Glomerular visceral epithelial cell (primary cell): Measurements from ENCODE around the gene ITPKB.
A peak's percentile ranks its signal among the peaks of the same experiment; 100 is the strongest.

Experiments used
- DNase-seq: peaks from one replicate; pipeline ENCODE4 v3.0.0-alpha.2; 2016; ENCODE audit errors: extremely low spot score

Gene ITPKB

DNA sequence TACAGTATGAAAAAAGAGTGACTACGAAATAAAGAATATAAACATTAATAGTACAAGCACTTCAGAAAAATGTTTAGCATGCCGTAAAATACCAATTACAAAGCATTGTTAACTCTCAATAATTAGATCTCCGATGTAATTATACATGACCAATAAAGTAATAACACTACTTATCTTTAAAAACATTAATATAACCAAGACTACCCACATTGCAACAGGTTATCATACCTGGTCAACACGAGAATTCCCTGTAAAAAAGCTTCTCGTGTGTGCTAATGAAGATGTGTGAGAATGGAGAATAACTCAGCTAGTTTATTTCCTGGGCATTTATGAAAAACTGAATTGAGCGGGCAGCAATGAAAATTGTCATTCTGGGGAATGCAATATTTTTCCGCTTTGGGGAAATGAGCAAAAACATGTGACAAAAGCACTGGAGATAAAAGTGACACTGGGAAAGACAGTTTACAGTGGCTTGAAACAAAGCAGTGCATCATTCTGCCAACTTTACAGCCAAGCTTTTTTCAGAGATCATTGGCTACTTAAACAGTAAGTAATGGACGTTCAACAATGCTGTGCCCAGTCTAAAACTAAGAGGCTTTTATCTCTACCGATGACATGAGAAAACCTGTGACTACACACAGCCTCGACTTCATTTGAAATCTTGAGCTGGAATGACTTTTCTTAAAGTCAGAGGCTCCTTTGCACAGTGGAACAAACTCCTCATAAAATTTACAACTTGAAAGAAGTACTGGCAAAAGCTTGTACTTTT, 34.7 kb downstream of the ITPKB start:
- no peak for DNase-seq

DNA sequence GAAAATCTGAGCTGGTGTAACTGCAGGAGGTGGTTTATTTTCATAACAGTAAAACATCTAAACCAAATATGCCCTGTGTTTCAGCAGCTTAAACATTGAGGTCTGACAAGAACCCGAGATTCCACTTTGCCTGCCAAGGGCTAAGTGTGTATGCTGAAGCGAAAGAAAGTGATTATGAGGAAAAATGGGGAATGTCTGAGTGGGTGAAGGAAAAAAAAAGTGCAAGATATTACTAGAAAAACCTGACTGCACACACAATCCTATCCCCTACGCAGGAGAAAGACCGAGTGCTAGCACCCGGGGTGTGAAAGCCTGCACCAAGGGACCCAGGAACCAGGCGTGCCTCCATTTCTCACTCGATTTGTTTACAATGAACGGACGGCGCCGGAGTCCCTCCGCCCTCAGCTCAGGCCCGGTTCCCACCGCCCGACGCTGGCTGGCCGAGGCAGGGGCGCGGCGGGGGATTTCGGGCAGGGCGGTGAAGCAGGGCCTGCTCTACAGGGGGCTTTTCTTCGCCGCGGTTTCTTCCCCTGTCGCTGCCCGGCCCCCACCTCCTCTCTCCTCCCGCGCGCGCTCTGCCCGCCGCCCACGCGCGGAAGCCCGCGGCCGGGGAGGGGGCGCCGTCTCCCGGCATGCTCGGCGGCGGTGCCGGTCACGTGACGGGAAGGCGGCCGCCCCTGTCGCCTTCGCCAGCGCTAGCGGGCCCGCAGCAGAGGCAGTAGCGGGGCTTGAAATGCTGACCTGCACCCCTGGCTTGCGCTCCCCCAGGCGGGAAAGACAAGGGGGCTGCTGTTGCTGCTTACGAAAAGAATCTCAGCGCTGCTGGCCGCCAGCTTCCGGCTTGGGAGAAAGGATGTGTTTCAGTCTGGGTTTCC, 35.9 kb downstream of the ITPKB start:
- peak; percentile 45 for DNase-seq

DNA sequence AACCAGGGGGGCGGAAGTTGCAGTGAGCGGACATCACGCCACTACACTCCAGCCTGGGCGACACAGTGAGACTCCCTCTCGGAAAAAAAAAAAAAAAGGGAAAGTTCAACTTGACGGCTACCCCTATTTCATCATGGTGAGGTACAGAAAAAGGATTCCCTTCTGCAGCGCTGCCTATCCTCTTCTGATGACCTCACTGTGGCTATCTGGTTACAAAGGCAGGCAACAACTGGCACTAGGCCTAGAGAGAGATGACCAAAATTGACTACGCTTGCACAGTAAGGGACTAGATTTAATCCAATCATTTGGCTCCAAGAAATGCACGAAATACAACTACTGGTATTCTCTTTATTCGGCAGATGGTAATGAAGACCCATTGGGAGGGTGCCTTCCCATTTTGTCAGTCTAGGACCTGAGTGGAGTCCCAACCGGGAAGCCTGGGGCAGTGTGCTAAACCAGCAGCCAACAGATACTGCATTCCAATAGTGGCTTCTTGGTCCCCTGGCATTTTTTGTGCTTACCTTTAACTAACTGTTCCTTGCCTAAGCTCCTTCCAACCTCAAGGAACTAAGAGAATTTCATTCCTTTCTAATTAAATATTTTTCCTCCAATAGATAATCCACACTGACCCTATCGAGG, 36.6 kb downstream of the ITPKB start:
- DNase-seq, result no peak

DNA sequence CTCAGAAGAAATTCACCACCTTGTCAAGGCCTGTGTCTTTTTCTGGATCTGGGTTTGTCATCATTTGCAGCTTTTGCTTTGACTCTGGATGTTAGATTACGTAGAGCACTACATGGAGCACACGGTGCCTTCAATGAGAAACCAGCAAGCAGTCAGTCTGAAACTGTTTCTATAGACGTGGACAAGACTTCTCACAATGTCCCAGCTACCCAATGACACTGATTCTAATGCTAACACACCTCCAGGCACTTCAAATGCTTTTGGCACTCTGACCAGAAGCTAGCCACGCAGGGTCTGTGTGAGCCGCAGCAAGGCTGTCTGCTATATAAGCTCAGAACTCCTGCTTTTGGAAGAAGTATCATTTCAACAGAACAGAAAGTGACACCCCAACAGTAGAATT, 38.2 kb downstream of the ITPKB start:
- no peak for DNase-seq

DNA sequence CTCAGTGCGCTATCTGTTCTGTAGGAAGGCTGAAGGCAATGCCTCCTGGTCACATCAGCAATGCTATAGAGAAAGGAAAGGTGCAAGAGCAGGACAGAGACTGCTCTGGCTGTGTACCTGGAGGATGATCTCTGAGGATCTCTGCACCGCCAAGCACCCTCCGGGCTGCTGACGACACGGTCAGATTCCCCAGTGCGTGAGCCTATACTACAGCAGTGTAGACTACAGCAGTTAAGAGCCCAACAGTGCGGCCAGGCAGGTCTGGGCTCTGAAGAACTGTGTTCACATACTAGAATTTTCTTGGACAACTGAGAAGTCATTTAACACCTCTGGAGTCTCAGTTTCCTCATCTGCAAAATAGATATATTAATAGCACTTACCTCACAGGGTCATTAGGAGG, 39.9 kb downstream of the ITPKB start:
- no peak for DNase-seq

DNA sequence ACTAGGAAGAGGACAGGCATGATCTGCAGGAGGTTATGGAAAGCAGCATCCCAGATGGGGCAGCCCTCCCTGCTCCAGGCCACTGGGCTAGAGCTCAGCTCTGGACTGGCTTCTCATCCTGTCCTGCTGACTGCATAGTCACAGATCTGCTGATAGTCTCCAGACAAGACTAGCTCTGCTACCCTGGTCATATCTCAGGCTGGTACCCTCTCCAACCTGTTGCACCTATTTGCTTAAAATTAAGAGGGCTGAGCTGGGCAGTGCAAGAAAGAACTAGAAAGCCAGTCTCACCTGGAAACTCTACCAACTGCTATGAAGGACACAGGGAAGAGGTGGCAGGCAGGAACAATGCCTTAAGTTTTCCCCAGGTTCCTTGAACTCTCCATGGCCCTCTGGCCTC, 40.4 kb downstream of the ITPKB start:
- no peak for DNase-seq

DNA sequence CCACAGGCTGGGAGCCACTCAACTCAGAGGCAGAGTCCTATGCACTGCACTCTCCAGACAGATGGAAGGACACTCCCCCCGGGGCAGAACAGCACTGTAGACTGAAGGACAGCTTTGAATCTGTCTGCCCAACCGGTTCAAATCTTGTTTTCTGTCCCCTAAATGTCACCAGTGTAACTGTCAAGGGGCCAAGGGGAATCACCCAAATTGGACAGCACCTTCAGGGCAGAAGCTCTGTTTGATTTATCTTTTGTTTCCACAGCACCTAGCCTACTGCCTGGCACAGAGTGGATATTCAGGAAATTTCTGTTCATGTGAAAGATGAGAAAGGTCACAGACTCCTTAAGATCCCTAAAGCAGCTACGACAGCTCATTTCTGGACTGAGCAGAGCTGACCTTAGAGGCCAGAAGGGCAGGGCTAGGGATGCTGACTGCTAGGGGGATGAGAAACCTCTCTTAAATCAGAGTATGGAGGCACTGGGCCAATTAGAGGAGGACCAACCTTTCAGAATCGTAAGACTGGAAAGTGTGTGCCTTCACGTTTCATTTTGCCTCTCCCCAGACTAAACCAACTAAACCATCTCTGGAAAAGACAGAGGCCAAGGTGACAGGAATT, 41.0 kb downstream of the ITPKB start:
- no peak for DNase-seq

DNA sequence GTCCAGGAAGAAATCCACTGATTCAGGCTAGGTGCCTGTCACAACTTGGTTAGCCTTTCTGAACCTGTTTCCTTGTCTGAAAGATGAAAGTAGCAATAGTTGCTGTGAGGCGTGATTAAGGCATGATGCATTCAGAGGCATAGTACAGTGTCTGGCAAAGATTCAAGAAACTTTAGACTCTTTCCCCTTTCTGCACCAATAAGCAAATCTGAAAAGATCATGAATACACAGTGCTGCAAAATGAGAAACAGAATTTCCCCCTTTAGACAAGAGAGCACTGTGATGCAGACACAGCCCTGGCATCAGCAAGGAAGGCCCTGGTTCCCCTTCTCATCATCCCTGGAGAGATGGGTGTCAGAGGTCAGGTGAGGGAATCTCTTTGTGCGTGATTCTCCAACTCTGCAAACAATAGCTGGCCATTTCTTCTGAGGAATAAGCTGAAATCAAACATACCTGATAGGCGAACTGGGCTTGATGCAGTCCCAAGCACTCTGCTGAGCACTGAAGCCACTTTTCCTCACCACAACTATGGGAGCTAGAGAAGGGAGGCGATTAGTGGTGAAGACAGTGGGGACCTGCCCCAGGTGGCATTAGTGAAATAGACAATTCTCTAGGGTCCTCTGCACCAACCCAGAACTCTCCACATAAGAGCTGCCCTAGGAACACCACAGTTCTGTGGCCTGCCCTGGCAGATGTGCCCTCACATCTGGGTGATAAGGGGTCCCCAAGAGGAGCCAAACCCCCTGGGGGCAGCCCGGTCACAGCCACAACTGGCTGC, 41.7 kb downstream of the ITPKB start:
- DNase-seq, result peak; percentile 66

DNA sequence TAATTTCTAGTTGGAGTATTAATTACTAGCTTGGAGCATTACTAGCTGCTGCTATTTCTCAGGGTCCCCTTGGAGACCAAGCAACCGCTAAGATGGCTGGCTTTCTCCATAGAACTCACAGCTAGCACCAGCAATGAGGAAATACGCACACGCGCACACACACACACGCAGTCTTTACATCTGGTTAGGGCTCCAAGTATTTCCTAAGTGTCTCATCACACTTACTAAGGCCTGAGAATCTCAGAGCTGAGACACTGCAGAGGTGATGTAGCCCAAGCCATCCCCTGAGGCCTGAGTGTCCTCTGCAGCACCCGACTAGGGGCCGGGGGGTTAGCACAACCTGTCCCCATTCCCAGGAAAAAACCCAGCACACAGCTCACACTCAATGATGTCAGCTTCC, 42.5 kb downstream of the ITPKB start:
- DNase-seq, result no peak

DNA sequence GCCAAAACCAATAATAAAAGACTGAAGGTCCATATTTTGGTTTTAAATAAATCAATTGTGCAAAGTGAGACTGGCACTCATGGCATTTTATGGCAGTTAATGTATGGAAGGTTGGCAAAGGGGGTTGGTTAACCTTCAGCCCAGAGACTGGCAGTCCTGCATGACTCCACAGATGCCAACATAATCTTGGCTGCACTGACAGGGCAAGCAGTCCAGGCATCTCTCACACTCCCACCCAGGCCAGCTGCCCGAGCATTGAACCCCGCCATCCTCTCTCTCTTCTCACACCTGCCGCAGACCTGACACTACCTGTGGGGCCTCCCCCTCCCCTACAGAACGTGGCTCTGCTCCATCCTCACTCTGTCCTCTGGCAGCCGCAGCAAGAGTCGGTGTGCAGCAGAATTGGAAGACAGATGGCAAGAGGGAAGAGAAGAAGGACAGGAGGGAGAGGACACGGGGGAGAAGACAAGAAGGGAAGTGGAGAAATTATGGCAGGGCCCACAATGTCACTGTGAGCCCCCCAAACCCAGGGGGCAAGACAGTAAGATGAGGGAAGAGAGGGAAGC, 43.7 kb downstream of the ITPKB start:
- no peak for DNase-seq

DNA sequence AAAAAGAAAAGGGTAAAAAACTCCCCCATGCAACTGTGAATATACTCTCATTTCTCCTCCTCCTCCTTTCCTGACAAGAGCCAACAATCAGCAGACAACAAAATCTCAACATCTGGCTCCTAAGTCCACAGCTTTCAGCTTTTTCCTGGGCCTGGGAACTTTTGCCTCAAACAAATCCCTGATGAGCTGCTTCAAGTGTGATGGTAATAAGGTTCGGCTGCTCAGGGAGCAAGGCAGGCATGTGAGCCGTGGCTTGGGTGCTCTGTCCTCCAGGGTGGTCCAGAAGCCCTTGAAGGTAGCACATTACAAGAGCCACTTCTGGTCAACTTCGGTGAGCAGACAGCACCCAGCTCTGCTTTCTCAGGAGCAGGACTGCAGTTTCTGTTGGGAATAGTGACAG, 46.3 kb downstream of the ITPKB start:
- no peak for DNase-seq

DNA sequence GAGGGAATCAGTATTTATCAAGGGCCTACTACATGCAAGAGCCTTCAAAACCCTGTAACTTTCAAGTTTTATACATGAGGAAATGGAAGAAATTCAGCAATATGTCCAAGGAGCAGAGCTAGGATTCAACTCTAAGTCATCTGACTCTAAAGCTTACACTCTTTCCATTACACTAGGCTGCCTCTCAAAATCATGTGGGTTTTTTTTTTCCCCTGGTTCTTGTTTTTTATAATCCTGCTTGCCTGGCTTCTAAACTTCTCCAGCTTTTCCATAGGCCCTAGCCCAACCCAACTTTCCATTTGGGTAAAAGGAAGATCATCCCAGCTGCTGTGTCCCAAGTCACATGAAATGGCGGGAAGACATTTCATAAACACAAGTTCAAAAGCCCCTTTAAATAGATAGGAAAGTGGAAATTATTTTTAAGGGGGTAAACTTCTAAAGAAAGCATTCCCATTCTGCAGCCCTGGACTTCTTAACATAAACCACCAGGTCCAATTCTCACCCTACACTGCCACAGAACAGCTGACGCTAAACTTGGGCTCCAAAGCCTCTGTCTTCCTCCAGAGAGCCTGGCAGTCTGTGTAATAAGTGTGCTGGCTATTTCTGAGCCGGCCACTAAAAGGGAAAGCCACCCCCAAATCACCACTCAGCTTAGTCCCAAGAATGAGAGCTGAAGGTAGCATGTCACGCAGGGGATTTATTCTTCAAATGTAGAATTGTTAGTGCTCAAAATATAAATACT, 46.9 kb downstream of the ITPKB start:
- no peak for DNase-seq

DNA sequence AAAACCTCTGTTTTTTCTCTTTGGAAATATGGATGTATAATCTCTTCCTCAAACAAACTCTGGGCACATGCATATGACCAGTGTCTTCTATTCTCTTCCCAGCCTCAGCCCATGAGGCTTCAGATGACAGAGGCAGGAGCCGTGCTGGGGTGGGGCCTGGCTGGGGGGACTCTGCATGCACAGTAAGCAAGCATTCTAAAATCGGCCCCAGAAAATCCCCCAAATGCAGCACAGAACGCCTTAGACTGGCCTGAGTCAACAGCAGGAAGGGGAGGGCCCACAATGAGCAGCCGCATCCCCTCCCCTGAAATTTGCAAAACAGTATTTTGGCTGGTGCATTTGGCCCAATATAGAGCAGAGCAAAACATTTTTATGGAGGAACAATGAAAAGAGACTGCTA, 47.8 kb downstream of the ITPKB start:
- DNase-seq, result no peak

DNA sequence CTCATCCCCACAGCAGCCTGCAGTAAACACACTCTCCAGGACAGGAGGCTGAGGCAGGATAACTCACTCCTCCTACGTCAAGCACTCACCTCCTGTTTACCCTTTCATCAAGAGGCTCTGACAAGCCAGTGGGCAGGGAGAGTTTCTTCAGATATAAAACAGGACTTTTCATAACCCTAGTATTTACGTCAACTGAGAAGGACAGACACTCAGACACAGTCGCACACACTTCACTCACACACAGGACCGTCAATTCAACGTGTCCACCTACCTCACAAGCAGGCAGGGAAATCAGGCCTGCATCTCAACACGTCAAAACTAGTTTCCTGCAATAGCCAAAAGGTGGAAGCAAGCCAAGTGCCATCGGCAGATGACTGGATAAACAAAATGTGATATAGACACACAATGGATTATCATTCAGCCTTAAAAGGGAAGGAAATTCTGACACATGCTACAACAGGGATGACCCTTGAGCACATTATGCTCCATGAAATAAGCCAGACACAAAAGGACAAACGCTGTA, 48.6 kb downstream of the ITPKB start:
- DNase-seq, result no peak

DNA sequence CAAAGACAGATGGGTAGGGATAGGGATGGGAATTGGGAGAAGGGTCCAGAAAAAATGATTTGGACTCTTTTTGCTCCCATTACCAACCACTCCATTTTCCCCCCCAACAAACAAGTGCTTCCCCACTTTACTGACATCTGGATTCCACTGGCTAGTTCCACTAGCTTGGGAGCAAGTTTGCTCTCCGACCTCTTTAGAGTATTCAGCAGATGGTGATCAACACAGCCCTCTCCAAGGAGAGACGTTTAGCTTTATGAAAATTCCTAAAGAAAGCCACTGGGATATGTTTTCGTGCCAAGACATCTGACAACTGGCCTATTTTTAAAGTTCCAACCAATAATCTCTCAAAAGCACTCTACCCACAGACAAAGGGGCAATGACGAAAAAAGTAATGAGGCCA, 50.3 kb downstream of the ITPKB start:
- no peak for DNase-seq

DNA sequence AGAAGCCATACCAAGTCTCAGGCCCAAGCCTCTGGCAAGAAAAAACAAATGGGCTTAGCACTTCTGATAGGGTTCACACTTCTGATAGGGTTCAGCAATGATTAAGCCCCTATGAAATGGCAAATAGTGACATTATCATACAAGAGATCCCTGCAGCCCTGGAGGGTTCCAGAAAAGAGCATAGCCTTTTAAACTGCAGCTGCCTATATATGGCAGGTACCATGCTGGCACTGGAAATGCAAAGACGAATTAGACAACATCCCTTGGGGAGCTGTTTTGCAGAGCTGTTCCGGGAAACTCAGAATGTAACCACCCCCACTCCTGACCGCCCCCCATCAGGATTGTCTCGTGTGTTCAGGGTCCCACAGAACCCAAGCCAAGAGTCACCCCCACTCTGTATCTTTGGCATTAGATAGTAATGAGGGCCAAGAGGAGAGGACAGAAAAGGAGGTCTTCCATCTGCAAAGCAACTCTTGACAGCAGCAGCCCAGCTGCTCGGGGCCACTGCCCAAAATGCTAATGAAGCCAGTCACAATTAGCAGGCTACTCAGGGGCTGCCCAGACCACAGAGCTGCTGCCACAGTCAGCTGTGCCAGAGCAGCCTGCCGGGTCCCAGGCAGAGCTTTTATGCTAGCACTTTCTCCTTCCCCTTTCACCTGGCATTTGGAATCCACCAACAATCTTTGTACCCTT, 50.9 kb downstream of the ITPKB start:
- DNase-seq, result no peak

DNA sequence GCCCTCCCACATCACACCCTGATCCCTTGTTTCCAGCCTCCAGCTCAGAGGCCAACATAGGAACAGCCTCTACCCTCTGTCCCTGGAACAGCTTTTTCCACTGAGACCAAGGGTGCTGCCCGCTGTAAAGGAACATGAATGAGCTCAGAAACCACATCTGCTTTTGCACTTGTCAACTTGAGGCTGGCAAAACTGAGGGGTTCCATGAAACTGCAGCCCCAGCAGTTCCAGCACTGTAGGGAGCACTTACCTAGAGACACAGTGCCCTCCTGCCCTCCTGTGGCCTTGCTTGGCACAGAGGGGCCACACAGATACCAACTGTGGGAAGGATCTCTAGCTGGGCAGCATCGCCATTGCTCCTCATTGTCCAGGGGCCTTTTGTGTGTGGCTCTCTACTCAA, 51.7 kb downstream of the ITPKB start:
- no peak for DNase-seq

DNA sequence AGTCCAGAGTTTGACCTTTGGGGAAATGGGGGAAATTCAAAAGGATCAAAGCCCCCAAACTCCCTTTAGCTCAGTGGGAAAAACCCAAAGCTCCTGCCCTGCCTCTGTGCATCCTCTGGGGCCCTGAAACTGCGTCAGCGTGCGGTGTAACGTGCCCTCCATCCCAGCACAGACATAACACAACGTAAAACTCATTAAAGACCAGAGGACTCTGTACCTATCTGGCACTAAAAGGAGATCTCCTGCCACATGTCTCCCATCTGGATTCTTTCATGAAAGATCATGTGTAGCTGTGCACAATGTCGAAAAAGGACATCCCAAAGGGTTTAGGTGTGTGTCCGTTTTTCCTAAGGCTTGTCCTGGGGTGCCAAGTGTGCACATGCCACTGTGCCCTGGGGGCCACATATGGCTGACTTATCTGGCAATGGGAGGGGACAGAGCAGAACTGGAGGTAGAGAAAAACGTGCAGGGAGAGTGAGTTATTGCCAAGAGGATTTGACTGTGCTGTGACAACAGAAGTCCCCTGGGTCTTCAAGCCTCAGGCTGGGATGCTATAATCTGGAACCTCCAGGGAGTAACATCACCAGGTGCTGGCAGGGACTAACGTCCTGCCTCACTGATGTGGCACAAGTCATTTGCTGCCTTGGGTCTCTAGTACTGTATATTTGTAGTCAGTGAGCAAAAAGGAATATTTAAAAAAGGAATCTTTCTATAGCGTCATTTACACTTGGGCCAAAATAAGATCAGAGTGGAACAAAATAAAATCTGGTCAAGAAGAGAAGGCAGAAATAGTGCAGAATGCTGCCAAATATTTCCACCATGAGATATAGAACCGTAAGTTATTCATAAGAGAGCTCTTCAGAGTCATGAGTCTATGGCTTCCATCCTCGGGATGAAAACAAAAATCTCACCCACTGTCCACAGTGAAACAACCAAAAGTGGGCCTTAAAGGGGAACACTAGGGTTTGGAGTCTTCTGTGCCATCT, 52.3 kb downstream of the ITPKB start:
- DNase-seq, result no peak
